ENCODE data around the gene BTN1A1. TPM values are rescaled to one million over a fixed set of nuclear protein-coding genes. Genes with fewer than 3 reads are reported as not detected.

Gene BTN1A1
- total and polyA plus RNA-seq, 2 donors (not counting 1 experiment from before 2014, with no cell fraction given), result 0.42 to 0.74 TPM

GRCh38 chr6:26538572-26538902, 38.4 kb downstream of the BTN1A1 start:
- 0% methylated on average over 13 of the region's 15 CpGs for WGBS (ENCODE audit: insufficient coverage)
- no peak for ATAC-seq (ENCODE audit: low read depth)
- Histone ChIP-seq H3K4me2 (replicated peaks; ENCODE audit: low read depth, low read length, poor library complexity, severe bottlenecking) (peak overlapping the region; percentile 82), H3K4me1 (ENCODE audit: control insufficient read depth in 2 of 2, insufficient read depth in 2 of 2, low read length in 2 of 2) (peaks cover 27 to 35% of the 10 kb centered on the region in 2 donors), H4K20me1 (ENCODE audit: control insufficient read depth, insufficient read depth, low read length, poor library complexity, severe bottlenecking) (no peaks in the 10 kb centered on the region), H3K9me3 (ENCODE audit: control extremely low read depth in 1 of 3, control insufficient read depth in 2 of 3, insufficient read depth in 1 of 3, low read length in 2 of 3) (no peaks in the 10 kb centered on the region), H3K36me3 (replicated peaks in 1 of 2; ENCODE audit: control extremely low read depth in 1 of 2, control insufficient read depth in 1 of 2, extremely low read depth in 1 of 2, insufficient read depth in 2 of 2, low read length in 1 of 2) (peaks cover 0 to 7% of the 10 kb centered on the region in 2 experiments), H3K79me2 (ENCODE audit: control insufficient read depth, insufficient read depth, low read length) (peaks cover 35% of the 10 kb centered on the region), H3K4me3 (ENCODE audit: control extremely low read depth in 1 of 5, extremely low read depth in 1 of 5, insufficient read depth in 1 of 5, low read depth in 2 of 5, low read length in 4 of 5) (peak overlapping the region; percentile 89 to 98 (median 92)), H2AFZ (ENCODE audit: insufficient read depth, low read depth, low read length, poor library complexity, severe bottlenecking) (peak overlapping the region; percentile 89), H3K27me3 (replicated peaks in 1 of 4; ENCODE audit: control extremely low read depth in 1 of 4, control insufficient read depth in 3 of 4, insufficient read depth in 4 of 4, low read length in 3 of 4) (no peaks in the 10 kb centered on the region), H3K9ac (ENCODE audit: low read length) (peak overlapping the region; percentile 97), H3K27ac (ENCODE audit: low read length in 2 of 2) (peak overlapping the region; percentile 84 to 94)
- peaks cover 51% of the 10 kb centered on the region for H3K4me1 Mint-ChIP-seq
- ChIA-PET POLR2A (interaction anchor here (0.5 to 3.1 kb wide), 15 partner anchors 8 to 1269 kb away, joined by 3 to 51 read pairs (median 8); a partner anchor contains a TSS), CTCF (interaction anchor here (0.7 to 3.6 kb wide), 8 partner anchors 13 to 493 kb away, joined by 3 to 18 read pairs (median 4); a partner anchor contains a TSS)
- peaks cover 3% of the 10 kb centered on the region for H3K27me3 Mint-ChIP-seq
- peak overlapping the region; percentile 96 for H3K4me3 Mint-ChIP-seq
- H3K9me3 Mint-ChIP-seq (ENCODE audit: insufficient read depth), result no peaks in the 10 kb centered on the region
- peak overlapping the region; percentile 99 for H3K27ac Mint-ChIP-seq
- intact Hi-C loops (cut with micrococcal nuclease), result loop anchor here (1.0 to 5.0 kb wide), 6 partner anchors 15 to 196 kb away; partner anchors contain the start of genes BTN2A1, BTN3A1 and BTN3A2
- TF ChIP-seq CTCF (IDR thresholded peaks at IDR 0.05), result no peak
- TF ChIP-seq EZH2 (IDR thresholded peaks at IDR 0.05; ENCODE audit: borderline replicate concordance, insufficient read depth, low read depth, low read length, poor library complexity, severe bottlenecking), result no peak
- no peak for DNase-seq

GRCh38 chr6:26539071-26539615, 39.0 kb downstream of the BTN1A1 start:
- Mint-ChIP-seq H3K9me3 (ENCODE audit: insufficient read depth) (no peaks in the 10 kb centered on the region), H3K4me3 (peak overlapping the region; percentile 96), H3K4me1 (peaks cover 51% of the 10 kb centered on the region), H3K27me3 (peaks cover 3% of the 10 kb centered on the region), H3K27ac (peak overlapping the region; percentile 99)
- Histone ChIP-seq H3K4me2 (replicated peaks; ENCODE audit: low read depth, low read length, poor library complexity, severe bottlenecking) (peak overlapping the region; percentile 82), H3K36me3 (replicated peaks in 1 of 2; ENCODE audit: control extremely low read depth in 1 of 2, control insufficient read depth in 1 of 2, extremely low read depth in 1 of 2, insufficient read depth in 2 of 2, low read length in 1 of 2) (peaks cover 0 to 7% of the 10 kb centered on the region in 2 experiments), H3K9me3 (ENCODE audit: control extremely low read depth in 1 of 3, control insufficient read depth in 2 of 3, insufficient read depth in 1 of 3, low read length in 2 of 3) (no peaks in the 10 kb centered on the region), H3K4me3 (ENCODE audit: control extremely low read depth in 1 of 5, extremely low read depth in 1 of 5, insufficient read depth in 1 of 5, low read depth in 2 of 5, low read length in 4 of 5) (peak overlapping the region; percentile 89 to 98 (median 92)), H3K27me3 (replicated peaks in 1 of 4; ENCODE audit: control extremely low read depth in 1 of 4, control insufficient read depth in 3 of 4, insufficient read depth in 4 of 4, low read length in 3 of 4) (no peaks in the 10 kb centered on the region), H2AFZ (ENCODE audit: insufficient read depth, low read depth, low read length, poor library complexity, severe bottlenecking) (peak overlapping the region; percentile 89), H3K27ac (ENCODE audit: low read length in 2 of 2) (peak overlapping the region; percentile 84 to 94), H3K4me1 (ENCODE audit: control insufficient read depth in 2 of 2, insufficient read depth in 2 of 2, low read length in 2 of 2) (peaks cover 23 to 31% of the 10 kb centered on the region in 2 donors), H3K9ac (ENCODE audit: low read length) (peak overlapping the region; percentile 97), H4K20me1 (ENCODE audit: control insufficient read depth, insufficient read depth, low read length, poor library complexity, severe bottlenecking) (no peaks in the 10 kb centered on the region), H3K79me2 (ENCODE audit: control insufficient read depth, insufficient read depth, low read length) (peaks cover 35% of the 10 kb centered on the region)
- intact Hi-C loops (cut with micrococcal nuclease), result loop anchor here (5.0 kb wide), 4 partner anchors 82 to 197 kb away; partner anchors contain the start of genes BTN2A1, BTN3A1 and BTN3A2
- 96% methylated on average over 13 of the region's 16 CpGs for WGBS (ENCODE audit: insufficient coverage)
- TF ChIP-seq CTCF (IDR thresholded peaks at IDR 0.05) (no peak), EZH2 (IDR thresholded peaks at IDR 0.05; ENCODE audit: borderline replicate concordance, insufficient read depth, low read depth, low read length, poor library complexity, severe bottlenecking) (no peak)
- no peak for DNase-seq
- POLR2A ChIA-PET, result interaction anchor here (0.6 to 2.9 kb wide), 9 partner anchors 12 to 1500 kb away, joined by 3 to 34 read pairs (median 9); a partner anchor contains a TSS
- no peak for ATAC-seq (ENCODE audit: low read depth)
- CTCF ChIA-PET, result interaction anchor here (0.9 to 1.9 kb wide), 2 partner anchors 16 to 210 kb away, joined by 3 to 7 read pairs; no protein-coding TSS in a partner anchor

Data from B cell (primary cell).